RWPE1 (cell line): ENCODE measurements around the gene IGF2.

Experiments used
- CTCF ChIA-PET: fragments of 350-600 bp; sonication (Branson Sonifier 250); formaldehyde crosslinking; extraction: SDS; loops from one replicate; lab custom pipeline; 2021; lab: Yijun Ruan, JAX
- POLR2A ChIA-PET: fragments of 400-600 bp; formaldehyde crosslinking; extraction: SDS; loops from one replicate; lab custom pipeline; 2020; ENCODE audit warnings: antibody characterized with exemption; ENCODE audit not compliant: low non-redundant PET; lab: Yijun Ruan, JAX
- DNase-seq: peaks from one replicate; pipeline ENCODE4 v3.0.0; 2012; ENCODE audit warnings: low spot score
- H3K27ac ChIP-seq: fragments of 450-650 bp; 2 replicates; pipeline ENCODE4 v1.5.1; 2017
- CTCF ChIP-seq: fragments of 450-650 bp; conservative IDR thresholded peaks from 2 replicates; pipeline ENCODE4 v1.5.1; 2017; ENCODE audit warnings: low read depth, mild to moderate bottlenecking

Gene IGF2

GRCh38 chr11:2167141-2168045 is 28.2 kb upstream of the IGF2 start:
- POLR2A ChIA-PET = no interaction called here

DNA sequence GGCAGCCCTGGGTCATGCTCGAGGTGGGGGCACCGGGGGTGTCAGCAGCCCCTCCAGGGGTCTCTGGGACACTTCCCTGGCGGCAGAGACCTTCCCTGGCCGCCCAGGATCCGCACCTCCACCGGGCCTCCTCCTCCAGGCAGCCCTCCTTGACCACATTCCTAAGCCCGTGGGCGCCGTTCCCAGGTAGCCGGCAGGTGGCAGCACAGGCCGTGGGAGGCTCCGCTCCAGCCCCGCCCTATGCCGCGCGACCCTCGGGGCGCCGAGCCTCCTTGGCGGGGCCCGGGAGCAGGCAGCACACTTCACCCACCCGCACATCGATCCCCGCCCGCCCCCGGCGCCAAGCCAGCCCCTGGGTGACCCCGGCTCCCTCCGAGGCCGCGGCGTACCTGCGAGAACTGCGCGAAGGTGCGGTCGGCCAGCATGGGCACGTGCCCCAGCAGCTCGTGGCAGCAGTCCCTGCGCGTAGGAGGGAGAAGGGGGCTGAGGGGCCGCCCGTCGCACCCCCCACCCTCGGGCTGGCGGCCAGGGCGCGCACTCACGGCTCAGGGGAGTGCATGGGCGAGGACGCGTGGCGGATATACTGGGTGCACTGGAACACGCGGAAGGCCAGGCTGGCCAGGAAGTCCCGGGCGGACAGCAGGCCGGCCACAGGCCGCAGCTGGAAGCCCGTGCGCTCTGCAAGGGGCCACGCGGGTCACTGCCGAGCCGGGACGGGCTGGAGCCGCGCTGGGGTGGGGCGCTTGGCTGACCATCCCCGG is 27.1 kb upstream of the IGF2 start:
- 0 out of 2 replicates have a peak overlapping the region, but pooled peaks have one; percentile 16 for H3K27ac ChIP-seq
- DNase-seq = no peak
- peak; percentile 81 for TF ChIP-seq CTCF
- POLR2A ChIA-PET = no interaction called here
- CTCF ChIA-PET = interaction anchor here (0.8 to 4.5 kb wide), 6 partner anchors 11 to 726 kb away, joined by 3 to 25 read pairs (median 4); no protein-coding TSS in a partner anchor

More at GRCh38 chr11:2167141-2168045, 28.2 kb upstream of the IGF2 start:
- TF ChIP-seq CTCF = no peak
- DNase-seq = no peak
- CTCF ChIA-PET = interaction anchor here (0.8 to 4.5 kb wide), 6 partner anchors 27 to 724 kb away, joined by 3 to 25 read pairs (median 6); no protein-coding TSS in a partner anchor
- peak overlapping the region; percentile 16; the same call in 1 of the 2 replicates for H3K27ac ChIP-seq

- no peak overlapping the region for H3K27ac ChIP-seq
- ChIA-PET POLR2A (no interaction called here), CTCF (interaction anchor here (0.5 to 4.5 kb wide), 7 partner anchors 10 to 1604 kb away, joined by 3 to 25 read pairs (median 4); partner anchors contain the start of gene TSPAN32)
- DNase-seq = no peak
- TF ChIP-seq CTCF = no peak
Observed at GRCh38 chr11:2165571-2165970, 26.4 kb upstream of the IGF2 start.

GRCh38 chr11:2164861-2165555 is 25.8 kb upstream of the IGF2 start:
- DNase-seq = no peak
- CTCF ChIA-PET = interaction anchor here (0.5 to 4.5 kb wide), 8 partner anchors 9 to 1603 kb away, joined by 3 to 25 read pairs (median 4); partner anchors contain the start of gene TSPAN32
- H3K27ac ChIP-seq = no peak overlapping the region
- POLR2A ChIA-PET = no interaction called here
- no peak for TF ChIP-seq CTCF

DNA sequence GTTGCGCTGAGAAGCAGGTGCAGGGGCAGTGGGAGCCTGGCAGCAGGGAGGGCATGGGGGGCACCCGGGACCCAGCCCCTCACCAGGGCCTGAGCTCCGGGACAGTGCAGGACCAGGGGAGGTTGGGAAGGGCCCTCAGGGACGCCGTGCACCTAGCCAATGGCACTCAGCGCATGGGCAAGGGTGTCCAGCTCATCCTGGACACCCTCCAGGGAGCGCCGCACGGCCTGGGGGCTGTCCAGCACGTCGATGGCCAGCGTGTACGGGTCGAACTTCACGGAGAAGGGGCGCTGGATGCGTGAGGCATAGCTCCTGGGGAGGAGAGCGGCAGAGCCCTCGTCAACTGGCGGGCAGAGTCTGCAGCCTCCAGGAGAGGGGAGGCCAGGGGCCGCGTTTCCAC is 24.9 kb upstream of the IGF2 start:
- CTCF ChIA-PET = interaction anchor here (0.7 to 4.5 kb wide), 5 partner anchors 13 to 365 kb away, joined by 3 to 25 read pairs (median 19); no protein-coding TSS in a partner anchor
- H3K27ac ChIP-seq = no peak overlapping the region
- POLR2A ChIA-PET = no interaction called here
- no peak for DNase-seq
- no peak for TF ChIP-seq CTCF
